ENCODE data around the gene IL1RAPL2.

The IL1RAPL2 gene

DNA sequence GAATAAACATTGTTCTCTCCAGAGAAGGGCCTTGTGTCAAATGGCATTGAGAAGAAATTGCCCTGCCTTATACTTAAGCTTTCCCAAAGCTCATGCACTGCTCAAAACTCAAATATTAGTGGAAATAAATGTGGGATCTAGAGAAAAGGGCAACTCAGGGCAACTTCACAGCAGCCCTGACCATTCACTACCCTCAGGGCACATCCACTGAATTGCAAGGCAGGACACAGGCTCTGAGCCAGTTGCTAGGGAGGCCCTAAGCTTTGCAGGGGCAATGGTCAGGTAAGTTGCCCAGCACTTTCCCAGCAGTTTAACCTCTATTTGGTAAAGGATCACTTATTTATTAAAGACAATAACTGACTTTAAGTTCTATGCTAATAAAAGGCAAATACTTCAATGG is 909.8 kb downstream of the IL1RAPL2 start:
- no peak for DNase-seq

DNA sequence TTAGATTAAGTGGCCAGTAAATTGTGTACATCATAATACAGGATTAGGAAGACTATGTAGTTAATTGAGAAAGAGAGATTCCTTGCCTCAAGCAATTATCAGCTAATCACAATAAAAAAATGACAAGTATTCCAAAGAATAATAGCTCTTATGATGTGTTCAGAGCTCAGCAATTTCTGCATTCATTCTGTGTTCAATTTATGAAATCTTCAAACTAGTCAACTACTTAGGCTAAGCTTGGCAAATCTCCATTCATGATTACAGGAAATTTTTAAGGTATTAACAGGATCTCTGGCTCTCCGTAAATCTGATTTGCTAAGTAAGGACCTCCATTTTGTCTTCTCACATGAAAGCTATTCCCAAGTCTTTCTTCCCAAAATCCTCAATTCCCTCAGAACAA is 911.4 kb downstream of the IL1RAPL2 start:
- DNase-seq, result no peak

DNA sequence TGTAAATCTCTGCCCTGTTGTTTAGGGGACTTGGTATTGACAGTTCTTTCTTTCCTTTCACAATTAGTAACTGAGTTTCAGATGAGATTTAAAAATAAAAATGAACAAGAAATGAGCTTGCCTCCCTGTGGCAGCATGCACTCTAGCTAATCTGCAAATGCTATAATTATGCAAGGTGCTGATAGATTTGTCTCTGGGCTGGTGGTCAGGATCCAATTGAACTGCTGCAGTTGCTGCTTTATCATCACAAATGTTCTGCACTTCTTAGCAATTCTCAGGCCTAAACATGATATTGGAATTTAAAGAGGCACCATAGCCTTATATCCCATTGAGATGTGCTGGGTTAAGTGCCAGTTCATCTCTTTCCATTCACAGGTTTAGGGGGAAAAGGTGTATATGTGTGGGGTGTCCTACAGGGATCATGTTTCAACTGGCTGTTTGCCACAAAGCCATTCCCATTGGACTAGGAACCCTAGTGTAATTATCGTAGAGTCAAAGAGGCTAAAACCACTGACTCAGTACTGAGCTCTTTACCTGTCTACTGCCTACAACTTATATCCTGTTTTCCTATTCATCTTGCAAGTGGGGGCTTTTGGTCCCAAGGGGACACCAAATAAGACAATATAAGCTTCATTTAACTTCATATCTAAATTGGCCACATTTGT is 914.8 kb downstream of the IL1RAPL2 start:
- DNase-seq, result no peak

DNA sequence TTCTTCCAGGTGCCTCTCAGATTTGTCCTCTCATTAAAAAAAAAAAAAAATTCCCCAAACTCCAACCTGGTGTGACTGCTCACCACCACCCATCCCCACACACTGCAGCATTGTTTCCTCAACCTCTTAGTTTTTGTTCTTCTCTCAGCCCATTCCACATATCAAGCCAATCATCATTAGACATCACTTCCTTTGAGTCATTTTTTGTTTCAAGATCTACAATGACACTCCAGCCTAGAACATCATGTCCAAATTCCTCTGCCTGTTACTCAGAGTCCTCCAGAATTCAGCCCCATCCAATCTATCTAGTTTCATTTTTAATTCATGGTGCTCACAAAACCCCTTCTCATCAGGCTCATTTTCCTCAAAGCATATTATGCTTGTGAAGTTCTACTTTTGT is 917.0 kb downstream of the IL1RAPL2 start:
- DNase-seq, result no peak

DNA sequence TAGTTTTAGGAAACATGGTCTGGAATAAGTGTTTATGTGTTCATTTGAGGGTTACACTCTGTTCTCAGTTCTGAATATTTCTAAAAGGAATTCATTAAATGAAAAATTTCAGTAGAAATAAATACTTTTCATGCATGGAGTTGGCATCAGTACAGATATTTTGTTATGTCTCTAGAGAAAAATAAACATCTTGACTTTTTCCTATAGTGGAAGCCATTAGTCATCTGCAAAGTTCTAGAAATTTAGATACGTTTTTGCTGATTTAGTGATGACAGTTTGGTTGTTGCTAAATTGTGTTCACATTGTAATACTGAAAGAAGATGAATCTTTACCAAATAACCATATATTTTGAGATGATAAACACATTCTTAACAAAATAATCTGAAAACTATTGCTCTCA is 922.7 kb downstream of the IL1RAPL2 start:
- DNase-seq, result no peak

DNA sequence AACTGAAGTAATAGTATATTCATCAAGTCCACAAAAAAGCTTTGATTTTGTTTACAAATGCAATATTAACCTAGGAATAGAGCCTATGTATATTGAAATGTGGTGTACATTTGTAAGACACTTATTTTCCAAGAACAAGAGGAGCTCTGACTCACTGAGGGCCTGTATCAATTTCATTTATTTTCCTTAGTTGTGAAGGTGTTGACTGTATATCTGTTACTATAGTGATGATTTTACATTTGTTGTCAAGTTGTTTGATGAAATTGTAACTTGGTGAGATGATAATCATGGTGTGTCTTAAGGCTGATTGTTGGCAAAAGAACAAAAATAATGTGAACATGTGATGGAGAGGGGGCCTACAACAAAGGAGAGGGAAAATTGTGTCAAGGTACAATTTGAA is 929.4 kb downstream of the IL1RAPL2 start:
- no peak for DNase-seq

DNA sequence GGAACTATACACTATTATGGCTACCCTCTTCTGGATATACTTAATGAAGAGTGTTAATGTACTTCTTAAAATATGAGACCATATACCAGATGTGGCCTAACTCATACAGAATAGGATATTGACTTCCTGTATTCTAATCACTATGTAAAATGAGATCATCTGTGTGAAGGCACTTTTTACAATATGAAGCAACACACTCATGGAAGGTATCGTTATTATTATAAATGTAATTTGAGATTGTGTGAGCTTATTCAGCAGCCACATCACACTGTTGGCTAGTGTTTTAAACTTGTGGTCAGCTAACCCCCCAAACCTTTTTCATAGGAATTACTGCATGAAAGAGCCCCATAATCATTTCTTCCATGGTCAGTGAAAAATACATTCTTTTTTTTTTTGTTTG is 936.3 kb downstream of the IL1RAPL2 start:
- DNase-seq, result no peak

DNA sequence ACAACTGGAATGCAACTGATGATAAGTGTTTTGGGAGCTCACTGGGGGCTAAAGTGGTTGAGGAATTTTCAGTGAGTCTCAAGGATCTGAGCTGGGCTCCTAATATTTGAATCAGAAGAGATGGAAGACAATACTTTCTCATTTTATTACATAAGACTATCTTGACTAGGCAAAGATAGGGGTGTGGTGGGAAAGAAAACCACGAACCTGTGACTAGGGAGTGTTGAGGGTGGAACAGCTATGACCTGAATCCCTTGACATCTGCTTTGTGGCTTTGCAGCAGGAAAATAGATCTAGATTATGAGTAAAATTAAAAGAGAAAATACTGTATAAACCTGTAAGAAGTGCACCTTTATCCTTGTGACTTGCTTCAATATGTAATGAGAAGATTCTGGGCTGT is 949.6 kb downstream of the IL1RAPL2 start:
- no peak for DNase-seq

DNA sequence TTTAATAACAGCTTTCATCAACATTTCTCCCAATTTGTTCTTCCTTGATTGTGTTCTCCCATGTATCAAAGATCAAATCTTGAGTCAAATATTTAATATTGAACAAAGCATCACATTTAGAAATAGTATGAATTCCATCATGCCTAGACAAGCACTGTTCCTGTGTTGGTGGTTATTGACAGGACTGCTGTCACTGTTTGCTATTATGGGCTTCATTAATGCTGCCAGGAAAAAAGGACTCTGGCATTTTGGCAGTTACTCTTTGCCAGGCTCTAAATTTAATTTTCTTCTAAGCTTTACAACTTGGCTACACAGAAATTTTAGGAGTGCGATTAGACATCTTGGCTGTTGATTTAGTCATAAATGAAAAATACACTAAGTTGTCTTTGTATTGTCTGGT is 960.4 kb downstream of the IL1RAPL2 start:
- DNase-seq, result no peak

DNA sequence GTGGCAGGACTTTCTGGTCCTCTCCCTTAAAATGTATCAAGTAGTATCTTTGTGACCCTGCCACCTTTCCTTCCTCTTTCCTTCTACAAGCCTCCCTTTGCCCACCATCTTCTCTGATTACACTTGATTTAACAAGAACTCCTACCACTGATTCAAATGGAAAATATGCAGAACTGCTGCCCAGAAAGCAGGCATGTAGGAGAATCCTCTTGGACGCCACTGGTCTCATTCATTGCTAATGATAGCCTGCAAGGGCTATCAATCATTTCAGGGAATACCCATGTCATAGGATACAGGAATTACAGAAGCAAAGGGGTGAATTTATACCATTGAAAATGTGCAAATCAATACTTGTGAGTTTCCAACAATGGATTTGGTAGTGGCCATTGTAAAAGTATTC is 961.8 kb downstream of the IL1RAPL2 start:
- no peak for DNase-seq

DNA sequence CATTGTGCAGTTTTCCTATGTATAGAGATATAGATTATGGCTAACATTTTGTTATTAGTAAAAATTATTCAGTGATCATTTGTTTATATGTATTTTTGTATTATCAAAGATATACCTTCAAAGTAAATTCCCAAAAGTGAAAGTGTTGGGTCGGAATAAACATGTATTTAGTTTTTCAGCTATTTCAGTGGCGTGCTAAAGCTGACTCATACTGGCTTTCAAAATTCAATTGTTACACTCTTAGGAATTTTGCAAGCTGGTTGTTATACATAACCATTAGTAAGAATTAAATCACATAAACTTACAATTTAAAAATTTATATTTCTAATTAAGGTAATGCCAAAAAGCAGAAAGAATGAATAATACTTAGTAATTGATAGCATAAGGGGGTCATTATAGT is 968.0 kb downstream of the IL1RAPL2 start:
- no peak for DNase-seq

DNA sequence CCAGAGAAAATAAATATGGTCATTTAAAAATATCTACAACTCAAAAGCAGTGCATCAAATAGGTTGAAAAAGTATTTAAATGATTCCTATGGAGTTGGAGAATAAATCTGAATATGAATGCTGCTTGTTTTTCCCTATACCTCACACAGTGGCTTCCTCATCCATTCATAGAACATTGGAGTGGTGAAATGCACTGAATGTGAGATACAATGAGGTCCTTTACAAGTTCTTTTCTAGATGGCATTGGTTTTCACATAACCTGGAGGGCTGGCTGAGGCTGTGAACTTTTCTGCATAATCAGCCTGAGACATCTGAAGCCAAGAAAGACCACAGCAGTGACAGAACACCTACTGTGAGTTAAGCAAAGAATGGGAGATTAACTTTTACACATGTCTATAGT is 977.3 kb downstream of the IL1RAPL2 start:
- DNase-seq, result no peak

DNA sequence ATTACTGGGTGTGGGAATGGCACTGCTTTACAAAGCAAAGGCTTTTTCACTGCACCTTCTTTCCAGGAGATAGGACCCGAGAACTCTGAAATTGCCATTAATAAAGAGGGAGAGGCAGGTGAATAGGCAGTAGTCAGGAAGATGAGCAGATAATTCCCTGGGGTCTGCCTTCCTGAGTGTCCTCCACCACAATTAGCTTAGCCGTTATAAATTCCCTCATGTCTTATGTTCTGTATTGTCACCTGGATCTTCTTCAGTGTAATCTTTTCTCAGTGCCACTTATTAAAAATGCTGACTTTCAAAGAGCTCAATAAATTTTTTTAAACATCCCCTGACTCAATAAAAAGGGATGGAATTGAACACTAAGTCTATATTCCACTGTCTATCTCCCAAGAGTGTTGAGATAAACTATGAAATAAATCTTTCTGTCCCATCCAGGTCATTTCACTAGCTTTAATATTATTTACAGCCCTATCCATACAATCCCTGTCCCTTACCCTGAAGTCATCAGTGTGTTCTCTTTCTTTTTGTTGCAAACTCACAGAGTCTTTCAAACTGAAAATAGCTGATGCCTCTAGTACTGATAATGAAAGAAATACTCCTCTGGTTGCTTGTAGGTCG is 984.2 kb downstream of the IL1RAPL2 start:
- DNase-seq, result no peak

DNA sequence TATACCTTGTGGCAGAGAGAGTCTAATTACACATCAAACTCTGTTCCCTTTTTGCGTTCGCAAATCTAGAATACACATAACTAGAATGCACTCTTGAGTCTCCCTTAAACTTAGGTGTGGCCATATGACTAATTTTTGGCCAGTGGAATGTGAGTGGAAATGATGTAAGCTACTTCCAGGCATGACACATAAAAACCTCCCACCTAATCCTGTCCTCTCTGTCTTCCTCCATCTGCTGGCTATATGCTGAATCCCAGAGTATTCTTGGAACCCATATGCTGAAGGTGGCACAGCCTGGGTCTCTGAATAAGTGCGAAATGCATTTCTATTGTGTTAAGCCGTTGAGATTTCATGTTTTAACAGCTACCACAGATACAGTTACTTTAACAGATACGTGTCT is 986.4 kb downstream of the IL1RAPL2 start:
- DNase-seq, result no peak

DNA sequence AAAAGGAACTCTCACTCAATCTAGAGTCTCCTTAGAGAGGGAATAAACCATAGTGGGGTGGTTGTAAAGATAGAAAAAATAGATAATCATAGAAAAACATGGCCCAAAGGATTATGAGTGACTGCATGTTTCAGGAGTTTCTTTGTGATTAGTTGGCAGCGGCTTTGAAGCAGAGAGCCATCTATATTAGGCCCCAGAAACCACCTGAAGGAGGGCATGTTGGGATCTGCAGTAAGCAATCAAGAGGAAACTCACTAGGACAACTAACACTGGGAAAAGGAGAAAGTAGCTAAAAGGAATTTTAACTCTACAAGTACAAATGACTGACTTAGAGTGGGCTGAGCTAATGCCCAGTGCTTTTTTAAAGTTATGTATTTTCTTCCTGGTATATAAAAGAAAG is 987.1 kb downstream of the IL1RAPL2 start:
- no peak for DNase-seq

DNA sequence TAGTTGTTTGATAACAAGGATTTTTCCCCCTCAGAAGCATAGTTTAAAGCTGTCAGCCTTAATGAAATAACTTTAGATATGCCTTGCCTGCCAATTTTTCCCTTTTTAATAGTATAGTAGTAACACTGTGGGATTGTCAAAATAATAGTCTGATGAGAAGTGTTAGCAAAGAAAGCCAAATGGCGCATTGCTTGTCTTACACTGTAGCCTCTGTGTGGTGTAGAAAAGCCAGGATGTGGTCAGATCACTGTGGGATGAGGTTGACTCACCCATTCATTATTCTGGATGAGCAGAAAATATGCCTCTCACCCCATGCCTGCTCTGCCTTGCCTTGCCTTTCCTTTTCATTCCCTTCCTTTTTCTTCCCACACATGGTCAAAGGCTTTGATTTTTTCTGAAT is 998.5 kb downstream of the IL1RAPL2 start:
- no peak for DNase-seq

DNA sequence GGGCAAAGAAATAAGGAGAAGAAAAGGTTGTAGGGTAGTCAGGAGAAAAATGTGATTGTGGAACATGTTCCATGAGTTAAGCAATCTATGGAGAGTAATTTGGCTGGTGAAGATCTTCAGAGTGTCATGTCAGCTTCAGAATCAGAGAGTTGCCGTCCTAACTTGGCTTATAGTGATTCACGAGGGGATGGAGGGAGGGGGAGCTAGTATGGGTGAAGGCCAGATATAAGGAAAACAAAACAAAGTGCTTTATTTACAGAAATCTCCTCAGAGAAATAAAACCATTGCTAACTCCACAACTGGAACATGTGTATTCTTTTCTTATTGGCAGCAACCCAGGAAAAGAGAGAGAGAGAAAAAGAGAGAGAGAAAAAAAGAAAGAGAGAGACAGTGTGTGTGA is 999.9 kb downstream of the IL1RAPL2 start:
- DNase-seq, result no peak

DNA sequence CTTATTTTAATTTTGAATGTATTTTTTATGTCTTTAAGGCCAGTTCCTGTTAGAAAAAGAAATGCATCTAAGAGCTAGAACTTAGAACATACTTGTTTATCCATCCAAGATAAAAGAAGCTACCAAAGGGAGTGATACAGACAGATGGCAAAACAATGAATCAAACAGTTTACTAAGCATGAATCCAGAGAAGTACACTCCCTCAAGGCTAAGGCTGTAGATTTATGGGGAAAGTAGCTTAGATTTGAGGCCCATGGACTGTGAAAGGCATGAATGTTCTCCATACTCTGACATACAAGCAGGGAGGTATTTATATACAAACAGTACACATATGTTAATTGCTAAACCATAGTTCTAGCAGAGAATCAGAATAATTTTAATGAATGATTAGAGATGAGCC is 1001.1 kb downstream of the IL1RAPL2 start:
- DNase-seq, result no peak

DNA sequence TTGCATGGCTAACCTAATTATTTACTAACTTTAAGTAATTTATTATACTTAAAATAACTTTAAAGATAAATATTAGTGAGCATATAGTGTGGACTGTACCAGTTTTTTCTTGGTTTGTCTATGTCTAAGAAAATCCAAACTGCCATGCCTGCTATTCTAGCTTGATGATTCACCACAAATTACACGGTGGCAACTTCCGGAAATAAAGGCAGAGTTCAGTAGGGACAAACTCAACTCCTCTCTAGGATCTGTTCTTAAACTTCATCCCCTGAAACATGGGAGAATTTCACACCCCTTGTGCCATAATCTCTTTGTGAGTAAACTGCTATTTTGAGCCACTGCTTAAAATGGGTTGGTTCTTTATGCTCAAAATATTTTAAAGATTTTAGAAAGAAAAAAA is 1042.7 kb downstream of the IL1RAPL2 start:
- no peak for DNase-seq

DNA sequence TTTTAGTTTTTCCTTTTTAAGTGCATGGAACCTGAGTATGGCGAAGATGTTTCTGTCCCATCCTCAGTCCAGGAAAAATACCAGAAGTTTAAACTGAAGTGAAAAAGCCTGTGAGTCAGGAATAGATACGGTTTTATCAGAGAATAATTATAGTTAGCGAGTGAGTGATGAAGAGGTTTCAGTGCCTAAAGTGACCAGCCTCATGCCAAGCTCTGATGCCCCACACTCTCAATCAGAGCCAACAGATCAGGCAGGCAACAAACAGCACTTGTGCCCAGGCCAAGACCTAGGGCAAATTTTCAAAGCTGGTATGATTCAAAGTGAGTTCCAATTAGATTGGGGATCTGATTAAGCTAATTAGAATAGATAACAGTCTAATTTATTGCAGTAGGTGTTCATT is 1043.5 kb downstream of the IL1RAPL2 start:
- no peak for DNase-seq

DNA sequence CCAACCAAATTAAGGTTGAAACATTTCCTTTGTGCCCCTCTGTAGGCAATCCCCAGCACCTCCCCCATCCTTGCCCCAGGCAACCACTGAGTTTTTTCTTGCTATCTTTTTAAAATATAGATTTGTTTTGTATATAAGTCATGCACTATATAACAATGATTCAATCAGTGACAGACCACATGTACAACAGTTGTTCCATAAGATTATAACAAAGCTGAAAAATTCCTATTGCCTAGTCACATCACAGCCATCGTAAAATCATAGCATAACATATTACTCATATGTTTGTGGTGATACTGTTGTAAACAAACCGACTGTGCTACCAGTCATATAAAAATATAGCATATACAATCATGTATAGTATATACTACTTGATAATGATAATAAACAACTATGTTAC is 1044.4 kb downstream of the IL1RAPL2 start:
- no peak for DNase-seq

DNA sequence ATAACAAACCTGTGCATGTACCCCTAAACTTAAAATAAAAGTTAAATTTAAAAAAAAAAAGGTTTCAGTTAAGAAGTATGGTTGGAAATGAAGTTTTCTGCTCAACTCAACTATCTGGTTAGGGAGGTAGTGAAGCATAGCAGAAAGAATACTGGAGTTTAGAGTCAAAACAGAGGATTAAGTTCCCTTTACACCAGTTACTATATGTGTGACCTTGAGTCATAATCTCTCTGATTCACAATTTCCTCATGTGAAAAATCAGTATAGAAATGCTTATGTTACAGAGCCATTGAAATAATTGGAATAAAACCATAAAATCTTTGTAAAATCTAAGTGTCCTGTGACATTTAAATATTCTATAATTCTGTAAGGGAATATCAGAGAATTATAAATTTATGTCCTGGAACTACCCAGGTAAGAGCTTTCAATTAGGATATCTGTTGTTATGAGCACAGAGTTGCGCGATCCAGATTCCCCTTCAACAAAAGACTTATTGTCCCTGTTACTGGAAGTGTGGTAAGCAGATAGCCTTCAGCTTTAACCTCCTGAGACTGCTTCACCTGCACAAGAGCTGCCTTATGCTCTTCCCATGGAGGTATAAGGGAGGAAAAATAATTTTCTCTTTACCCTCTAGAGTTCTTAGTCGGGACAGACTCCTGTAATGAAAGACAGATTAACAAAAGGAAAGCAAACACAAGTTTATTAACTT is 1052.5 kb downstream of the IL1RAPL2 start:
- DNase-seq, result no peak

DNA sequence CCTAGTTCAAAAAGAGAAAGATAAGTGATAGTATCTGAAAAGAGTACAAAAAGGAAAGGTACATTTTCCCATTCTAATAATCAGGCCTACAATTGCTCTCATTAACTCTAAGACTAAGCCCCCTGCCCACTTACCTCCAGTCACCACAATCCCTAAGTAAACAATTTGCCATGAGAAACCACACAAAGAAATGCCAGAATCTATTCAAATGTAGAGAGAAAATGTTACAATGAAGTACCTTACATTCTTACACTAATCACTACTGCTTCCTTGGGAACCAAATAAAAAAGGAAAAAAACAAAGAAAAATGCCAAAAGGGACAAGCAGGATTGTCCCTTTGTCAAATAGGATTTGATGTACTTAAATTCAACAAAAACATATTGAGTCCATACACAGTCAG is 1068.2 kb downstream of the IL1RAPL2 start:
- DNase-seq, result no peak

DNA sequence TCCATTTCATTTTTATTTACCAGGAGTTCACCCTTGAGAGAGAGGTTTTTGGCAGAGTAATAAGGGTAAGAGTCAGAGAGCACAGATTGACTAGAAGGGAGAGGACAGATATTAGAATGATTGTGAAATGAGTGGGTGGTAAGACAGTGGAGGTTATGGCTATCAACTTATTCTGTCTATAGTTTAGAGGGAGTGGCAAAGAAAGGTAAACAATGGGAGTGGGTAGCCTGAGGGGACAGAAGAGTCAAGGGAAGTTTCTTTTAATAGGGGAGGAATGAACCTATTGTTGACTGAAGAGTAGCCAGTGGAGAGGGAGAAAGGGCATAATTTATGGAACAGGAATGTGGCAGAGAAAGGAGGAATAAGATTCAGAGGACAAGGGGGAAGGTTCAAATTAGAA is 1069.8 kb downstream of the IL1RAPL2 start:
- DNase-seq, result no peak

DNA sequence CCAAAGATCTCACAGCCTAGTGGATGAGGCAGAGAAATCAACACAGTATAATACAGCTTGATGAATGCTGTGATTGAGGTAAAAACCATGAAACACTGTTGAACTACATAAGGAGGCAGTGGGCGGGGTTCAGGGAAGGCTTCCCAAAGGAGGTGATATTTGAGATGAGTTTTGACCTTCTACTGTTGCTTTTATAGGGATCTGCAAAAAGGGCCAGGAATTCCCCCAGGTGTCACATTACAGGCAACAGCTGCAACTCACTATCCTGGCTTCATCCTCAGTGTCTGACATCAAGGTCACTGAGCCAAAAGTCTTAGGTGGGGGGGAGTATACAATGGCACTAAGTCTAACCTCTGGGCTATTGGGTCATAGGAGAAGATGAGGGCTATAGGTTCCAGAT is 1070.7 kb downstream of the IL1RAPL2 start:
- DNase-seq, result no peak
